ENCODE measurements around the gene NCMAP.
"Not testable (repeated sequence)": the region's sequence is repeated elsewhere in the genome, so short reads cannot be mapped to it uniquely, and the experiment has no call there.

Gene NCMAP

DNA sequence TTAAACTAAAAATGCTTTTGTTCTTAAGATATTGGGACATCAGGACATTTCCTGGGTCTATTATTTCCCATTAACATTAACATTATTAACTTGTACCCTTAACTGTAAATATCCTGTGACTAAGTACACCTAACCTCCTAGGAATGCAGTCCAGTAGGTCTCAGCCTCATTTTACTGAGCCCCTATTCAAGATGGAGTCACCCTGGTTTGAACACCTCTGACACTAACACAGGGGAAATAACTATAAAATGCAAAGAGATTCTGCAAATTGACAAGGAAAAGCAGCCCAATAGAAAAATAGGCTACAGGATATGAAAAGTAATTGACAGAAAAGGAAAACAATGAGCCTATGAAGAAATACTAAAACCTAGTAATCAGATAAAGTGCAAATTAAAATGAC is 11.6 kb upstream of the NCMAP start:
- no peak for DNase-seq

DNA sequence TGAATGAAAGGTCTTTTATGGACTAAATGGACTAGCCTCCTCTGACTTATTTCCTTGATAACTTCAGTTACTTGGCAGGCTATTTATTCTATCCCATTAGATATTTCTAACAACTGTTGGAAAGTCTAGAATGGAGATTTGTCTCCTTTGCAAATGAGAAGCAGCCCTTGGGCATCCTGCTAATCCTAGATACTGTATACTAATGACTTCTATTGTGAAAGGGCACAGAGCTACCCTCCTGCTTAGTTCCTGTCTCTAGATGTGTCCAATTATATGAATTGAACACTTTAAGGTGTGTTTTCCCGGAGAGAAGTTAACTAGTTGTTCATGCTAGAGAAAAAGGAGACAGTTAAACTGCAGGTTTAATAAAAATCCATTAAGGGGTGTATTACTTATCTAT is 10.2 kb upstream of the NCMAP start:
- DNase-seq = no peak

DNA sequence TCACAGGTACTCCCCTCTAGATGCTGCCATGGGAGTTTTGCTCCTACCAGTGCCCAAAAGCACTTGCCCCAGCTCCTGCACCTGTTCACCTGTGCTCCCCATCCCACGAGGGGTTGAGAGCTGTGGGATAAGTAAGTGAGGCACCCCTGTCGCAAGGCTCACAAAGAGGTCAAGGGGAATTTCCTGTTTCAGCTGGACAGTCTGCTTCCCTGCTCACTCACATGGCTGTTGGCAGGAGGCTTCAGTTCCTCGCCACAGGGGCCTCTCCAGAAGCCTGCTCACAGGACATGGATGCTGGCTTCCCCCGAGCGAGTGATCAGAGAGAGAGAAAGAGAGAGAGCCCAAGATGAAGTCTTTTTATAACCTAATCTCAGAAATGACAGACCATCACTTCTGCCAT is 8.7 kb upstream of the NCMAP start:
- no peak for DNase-seq

DNA sequence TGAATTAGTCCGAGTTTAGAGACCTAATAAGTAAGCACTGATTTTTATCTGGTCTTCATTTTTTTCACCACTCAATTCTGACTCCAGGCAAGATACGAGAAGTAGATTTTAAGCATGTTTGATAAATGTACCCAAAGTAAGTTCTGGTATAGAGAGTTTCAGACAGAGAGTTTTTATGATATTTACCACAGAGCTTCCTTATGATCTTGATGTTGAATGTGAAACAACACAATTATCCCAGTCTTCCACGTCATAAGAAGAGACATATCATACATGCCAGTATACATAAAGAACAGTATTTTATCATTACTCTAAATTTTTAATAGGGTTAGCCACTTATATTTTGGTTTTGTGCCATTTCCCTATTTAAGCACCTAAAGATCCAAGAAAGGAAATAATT is 7.8 kb upstream of the NCMAP start:
- DNase-seq = no peak

DNA sequence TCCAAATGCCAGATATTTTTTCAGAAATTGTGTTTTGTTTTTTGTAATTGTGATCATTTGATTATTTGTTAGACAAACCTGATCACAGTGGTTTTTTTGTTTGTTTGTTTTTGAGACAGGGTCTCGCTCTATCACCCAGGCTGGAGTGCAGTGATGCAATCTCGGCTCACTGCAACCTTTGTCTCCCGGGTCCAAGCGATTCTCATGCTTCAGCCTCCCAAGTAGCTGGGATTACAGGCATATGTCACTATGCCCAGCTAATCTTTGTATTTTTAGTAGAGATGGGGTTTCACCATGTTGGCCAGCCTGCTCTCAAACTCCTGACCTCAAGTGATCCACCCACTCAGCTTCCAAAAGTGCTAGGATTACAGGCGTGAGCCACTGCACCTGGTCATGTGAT is 6.7 kb upstream of the NCMAP start:
- not testable (repeated sequence) for DNase-seq

DNA sequence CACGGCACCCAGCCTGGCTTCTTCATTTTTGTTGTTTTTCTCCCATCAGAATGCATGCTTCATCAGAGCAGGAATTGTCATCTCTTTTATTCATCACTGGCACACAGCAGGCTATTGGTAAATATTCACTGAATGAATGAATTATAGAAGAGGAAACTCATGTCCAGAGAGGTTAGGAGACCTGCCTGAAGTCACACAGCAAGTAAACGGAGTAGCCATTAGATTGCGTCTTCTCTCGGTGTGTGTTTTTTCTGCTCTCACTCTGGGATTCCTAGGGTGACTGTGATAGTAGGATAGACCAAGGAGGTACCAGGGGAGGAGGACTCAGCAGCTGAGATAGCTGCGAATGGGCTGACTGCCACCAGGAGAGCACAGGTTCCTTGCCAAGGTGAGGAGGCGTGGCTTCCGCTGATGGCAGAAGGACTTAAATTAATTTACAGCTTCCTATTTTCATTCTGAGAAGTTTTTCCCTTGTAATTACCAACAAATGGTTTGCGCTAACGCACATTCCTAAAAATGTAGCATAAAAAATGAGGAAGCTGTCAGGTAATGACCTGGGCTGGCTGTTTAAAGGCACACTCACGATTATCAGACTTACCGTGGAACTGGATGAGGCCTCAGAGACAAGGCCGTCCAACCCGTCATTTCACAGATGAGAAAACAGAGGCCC is 4.5 kb upstream of the NCMAP start:
- DNase-seq = no peak

DNA sequence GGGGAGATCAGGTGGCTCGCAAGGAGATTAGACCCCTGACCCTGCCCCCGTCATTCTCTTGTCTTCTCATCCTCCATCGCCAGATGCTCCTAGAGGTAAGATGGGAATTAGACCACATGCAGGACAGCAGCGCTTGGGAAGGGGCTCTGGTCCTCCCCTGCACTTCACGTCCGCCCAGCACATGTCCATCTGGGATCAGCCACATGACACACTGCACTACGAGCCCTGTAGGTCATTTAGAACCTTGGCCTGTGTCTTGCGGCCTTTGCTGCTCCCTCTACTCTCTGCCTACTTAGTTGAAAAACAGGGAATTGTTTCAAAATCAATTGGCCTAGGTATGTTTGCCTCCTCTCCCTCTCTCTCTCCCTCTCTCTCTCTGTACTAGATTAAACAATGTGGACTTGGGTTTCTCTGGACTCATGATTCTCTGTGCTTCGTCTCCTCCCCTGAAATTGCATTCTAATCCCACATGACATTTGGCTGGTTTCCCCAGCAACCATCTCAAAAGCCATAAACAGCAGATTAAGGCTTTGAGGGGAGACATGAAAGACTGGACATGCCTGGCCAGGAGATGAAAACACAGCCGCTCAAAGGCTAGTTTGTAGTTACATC is 3.8 kb upstream of the NCMAP start:
- DNase-seq = no peak

DNA sequence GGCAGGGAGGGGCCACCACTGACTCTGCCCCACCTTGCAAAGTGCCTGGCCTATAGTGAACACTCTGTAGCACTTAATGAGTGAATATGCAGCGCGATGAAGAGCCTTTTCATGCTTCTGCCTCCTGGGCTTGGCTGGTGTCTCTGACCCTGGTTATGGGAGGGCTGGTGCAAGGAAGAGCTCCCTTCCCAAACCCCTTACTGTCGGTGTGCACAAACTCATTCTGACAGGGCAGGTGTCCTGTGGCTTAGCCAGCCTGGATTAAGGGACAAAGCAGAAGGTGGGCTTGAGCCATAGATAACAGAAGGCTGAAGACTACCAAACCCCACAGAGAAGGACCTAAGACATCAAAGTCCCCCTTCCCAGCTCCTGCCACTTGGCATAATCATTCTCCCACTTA is 2.0 kb upstream of the NCMAP start:
- no peak for DNase-seq

DNA sequence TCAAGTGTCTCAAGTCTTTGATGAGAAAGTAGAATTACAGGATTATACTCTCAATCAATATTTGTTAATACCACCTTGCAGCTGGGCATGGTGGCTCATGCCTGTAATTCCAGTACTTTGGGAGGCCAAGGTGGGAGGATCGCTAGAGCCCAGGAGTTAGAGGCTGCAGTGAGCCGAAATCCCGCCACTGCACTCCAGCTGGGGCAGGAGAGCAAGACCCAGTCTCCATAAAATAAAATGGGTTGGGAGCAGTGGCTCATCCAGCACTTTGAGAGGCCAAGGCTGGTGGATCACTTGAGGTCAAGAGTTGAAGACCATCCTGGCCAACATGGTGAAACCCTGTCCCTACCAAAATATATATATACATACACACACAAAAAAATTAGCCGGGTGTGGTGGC is 1.2 kb upstream of the NCMAP start:
- no peak for DNase-seq

DNA sequence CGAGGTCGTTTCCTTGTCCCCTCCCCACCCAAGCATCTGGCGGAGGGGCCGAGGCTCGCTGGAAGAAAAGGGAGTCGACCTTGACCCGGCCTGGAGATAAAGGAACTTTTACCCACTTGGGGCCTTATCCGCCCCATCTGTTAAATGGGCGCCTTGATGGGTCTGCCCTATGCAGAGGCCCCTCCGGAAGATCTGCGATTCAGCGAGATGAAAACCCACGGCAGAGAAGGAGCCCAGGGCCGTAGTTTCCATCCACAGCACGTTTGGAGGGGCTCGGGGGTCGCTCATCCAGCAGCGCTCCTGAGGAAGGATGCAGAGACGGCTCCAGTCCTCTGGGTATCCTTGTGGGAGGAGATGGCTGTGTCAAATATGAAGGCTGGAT is 518 bp downstream of the NCMAP start:
- DNase-seq = no peak

DNA sequence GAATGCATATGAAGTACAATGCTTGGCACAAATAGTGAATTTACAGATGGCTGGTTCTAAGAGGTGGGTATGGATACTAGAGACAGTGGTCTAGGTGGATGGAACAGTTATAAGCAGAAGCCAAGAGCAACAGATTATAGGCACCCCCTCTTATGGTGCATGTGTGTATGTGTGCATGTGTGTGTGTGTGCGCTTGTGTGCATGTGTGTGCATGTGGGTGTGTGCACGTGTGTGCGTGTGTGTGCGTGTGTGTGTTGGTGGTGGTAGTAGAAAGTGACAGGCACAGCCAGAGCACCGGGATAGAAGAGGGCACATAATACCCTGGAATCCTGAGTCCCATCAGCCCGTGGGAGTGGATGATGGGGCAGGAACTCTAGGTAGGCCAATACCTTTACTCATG is 1.3 kb downstream of the NCMAP start:
- DNase-seq = no peak

DNA sequence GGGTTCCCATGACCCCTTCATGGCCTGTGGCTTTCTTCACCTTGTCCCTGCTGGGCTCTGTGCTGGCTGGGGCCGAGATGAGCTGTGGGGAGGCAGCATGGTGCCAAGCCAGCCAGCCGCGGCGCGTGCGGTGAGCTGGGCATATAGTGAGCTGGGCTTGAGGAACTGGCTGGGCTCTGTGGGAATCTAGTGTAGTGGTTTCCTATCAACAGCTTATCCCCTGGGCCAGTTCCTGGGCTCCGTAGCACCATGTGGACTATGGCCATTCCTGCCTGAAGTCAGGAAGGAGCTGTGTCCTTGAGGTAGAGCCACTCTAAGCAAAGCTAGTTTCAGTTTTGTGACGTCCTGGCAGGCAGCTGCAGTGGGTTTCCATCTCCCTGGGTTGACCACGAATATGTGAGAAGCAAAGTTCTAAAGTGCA is 1.8 kb downstream of the NCMAP start:
- no peak for DNase-seq

DNA sequence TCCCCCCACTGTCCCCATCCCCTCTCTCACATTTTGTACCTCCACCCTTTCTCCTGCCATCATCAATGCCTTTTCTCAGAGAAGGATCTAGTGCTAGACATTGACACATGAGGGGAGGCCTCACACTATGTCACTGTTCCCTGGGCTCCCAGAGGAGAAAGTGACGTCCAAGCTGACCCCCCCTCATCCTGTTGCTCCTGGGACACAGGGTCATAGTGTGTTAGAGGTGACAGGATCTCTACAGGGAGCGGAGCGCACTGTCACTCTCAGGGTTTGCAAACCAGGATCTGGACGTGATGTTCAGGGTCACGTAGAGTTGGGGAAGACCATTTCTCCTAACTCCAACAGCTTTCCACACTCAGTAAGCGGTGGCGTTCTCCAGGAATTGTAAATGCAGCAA is 2.6 kb downstream of the NCMAP start:
- DNase-seq = no peak

DNA sequence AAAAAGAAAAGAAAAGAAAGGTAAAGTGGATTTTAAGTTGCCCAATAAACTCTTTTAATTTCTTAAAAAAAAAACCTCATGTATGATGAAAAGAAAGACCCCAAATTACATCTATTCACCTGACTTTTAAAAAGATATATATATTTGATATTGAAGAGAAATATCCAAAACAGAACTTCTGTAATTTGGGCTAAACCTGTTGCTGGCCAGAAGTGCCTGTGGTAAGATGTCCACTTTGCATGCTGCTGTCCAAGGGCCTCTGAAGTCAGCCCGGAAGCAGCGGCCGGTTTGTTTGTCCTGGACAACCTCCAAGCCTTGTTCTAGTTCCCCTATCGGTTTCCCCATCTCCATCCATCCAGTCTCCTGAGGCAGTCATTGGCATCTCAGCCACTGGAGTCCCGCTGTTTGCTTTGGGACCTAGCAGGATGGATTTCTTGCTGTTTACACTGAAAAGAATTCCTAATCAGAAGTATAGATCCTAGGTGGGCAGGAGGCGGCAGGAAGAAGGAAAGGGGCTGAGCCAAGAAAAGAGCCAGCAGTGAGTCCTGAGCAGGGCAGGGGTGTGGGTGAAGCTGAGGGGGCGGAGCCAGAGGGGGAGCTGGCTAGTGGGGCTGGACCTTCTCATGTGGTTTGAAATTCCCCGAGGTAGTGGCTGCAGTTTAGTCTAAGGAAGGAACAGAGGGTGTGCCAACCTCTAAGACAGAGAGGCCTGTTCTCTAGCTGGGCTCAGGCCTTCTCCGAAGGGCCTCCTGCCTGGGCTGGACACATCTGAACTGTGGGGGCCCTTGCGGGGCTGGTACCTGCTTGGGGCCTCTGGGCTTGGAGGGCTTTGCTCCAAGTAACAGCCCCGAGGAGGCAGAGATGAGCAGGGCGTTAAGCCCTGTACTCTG is 3.3 kb downstream of the NCMAP start:
- DNase-seq = peak; percentile 81

DNA sequence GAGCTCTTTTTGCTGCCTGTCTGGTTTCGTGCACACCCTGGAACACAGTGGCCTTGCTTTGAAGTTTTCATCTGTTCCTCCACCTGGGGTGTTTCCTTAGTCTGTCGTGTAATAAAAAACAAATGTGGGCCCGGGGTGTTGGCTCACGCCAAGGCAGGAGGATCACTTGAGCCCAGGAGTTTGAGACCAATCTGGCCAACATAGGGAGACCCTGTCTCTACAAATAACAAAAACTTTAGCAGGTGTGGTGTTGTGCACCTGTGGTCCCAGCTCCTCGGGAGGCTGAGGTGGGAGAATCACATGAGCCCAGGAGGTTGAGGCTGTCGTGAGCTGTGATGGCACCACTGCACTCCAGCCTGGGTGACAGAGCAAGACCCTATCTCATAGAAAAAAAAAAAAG is 4.5 kb downstream of the NCMAP start:
- no peak for DNase-seq

DNA sequence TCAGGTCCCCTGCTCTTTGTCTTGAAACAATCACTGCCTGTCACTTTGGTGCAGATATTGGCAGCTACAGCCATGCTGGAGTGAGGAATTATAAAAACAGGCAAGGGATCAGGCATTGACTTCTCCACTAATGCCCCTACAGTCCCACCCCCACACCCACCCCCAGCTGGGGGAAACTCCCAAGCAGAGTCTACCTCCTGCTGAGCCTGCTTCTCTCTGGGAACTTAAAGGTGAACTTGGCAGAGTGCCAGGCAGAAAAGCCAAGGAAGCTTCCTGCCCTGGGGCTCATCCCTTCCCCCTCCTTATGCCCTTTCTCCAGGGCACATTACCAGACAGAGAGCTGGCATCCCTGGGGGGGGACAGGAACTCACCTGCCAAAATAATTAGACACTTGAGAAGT is 6.7 kb downstream of the NCMAP start:
- no peak for DNase-seq

DNA sequence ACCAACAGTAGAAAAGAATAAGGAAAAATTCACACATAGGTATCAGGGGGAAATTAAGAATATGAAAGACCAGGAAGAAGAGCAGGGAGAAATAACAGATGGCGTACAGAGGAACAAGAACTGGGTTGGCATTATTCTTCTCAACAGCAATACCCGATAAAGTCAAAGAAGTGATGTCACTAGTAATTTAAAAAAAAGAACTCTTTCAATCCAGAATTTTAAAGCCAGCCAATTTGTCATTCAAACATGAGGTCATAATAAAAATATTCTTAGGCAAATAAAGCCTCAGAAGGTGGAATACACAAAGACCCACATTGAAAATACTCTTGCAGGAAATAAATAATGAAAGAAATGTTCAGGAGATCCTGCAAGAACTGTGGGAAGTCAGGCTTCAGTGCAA is 8.8 kb downstream of the NCMAP start:
- no peak for DNase-seq

DNA sequence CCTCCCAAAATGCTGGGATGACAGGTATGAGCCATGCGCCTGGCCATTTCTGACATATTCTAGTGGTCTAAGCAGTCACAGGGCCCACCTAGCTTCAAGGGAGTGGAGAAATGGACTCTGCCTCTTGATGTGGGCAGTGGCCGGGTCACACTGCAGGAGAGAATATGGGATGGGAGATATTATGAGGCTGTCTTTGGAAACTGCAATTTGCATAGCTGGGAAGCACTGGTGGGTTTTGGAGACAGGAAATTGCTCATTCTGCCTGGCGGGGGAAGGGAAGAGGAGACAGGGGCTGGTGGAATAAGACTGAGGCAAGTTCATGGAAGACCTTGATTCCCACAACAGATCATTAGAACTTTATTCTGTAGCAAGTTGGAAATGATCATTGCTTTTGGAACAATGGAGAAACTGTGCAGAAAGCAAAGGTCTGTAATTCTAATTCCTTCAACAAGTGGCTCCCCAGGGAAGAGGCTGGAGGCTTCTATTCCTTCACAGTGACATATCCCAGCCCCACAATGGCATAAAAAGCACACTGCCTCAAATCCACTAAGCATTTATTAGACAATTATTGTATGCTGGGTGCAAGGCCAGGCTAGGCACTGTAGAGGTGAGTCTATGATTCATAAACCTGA is 10.5 kb downstream of the NCMAP start:
- peak; percentile 11 for DNase-seq

DNA sequence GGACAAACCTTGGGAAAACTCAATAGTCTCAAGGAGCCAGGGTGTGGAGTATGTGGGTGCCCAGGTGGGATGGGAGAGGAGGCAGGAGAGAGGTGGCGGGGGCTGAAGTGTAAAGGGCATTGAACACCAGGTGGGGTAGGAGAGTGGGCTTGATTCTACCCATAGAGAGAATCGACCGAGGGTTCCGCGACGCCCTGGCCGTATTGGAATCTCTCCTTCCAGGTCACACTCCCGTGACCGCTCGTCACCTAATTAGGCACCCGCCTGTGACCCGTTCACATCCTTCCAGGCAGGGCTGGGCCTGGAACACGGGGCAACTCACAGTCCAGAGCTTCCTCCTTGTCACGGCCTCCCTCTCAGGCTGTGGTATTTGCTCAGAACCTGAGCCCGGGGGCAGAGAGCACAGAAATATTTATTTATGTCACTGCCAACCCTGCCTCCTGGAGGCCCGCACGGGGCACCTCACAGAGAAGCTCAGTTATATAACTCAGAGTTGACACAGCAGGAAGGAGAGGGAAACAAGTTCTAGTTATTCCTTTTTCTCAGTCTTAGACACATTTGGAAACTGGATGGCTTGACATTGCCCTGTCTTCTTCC is 12.0 kb downstream of the NCMAP start:
- peak; percentile 48 for DNase-seq

DNA sequence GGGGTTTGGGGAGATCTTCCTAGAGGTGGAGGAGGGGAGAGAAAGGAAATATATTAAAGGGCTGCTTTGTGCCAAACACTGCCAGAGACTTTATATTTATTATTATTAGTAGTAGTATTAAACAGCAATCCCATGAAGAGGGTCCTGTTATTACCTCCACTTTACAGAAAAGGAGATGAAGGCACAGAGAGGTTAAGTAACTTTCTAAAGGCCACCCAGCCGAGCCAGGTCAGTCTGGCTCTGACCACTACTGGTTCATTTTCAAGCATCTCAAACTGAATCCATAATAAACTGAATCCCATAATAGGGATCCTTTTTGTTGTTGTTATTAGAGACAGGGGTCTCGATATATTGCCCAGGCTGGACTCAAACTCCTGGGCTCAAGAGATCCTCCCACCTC is 12.6 kb downstream of the NCMAP start:
- no peak for DNase-seq

DNA sequence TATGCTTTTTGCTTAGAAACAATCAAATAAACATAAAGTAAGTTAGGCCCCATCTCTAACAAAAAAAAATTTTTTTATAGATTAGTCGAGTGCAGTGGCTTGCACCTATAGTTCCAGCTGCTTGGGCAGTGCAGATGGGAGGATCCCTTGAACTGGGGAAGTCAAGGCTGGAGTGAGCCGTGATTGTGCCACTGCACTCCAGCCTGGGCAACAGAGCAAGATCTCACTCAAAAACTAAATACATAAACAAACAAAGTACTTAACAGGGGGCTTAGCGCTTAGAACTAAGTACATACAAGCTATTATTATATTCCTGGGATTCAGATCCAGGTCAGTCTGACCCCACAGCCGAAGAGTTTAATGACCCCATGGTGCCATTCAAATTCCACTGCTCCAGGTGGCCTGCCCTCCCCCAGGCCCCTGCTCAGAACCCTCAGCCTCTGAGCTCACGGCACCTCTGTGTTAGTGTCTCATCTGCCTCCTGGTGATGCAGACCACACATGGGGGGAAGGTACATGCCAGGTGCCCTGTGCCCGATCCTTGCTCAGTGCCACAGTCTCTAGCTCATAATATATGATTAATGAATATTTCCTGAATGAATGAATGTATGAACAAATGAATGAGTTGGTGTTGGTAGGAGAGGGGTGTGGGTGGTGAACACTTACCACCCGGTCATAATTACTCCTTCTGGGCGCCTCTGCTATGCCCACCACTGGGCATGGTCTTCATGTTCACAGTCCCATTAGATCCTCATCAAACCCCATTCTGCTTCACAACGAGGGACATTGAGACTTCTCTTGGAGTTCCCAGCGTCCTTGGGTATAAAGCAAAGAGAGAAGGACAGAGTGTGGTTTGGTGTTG is 14.6 kb downstream of the NCMAP start:
- DNase-seq = no peak

DNA sequence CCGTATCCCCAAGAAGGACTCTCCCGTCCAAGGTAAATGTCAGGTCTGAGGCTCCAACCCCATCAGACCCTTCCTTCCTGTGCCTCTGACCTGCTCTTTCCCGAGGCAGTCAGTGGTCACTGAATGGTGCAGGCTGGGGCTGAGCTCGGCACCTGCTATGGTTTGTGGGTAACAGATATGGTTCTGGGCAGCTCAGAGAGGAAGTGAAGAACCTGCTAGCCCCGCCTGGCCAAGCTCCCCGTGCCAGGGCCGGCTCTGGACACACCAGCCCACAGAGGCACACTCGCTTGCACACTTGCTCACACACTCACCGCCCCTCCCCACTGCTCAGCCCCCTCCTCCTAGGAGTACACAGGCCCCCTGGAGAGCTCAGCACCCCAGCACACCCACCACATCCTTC is 16.4 kb downstream of the NCMAP start:
- DNase-seq = no peak

Measured in suppressor macrophage treated with lipopolysaccharide for 4 hours (primary cell).